MV-4-11 (cell line): ENCODE results near the gene PPP1R15B.

Experiments
- DNase-seq: peaks from one replicate; lab custom pipeline; 2025; lab: John Stamatoyannopoulos, UW

The PPP1R15B gene

GRCh38 chr1:204411451-204412204 is at the start of gene PPP1R15B:
Gene PPP1R15B (minus strand): TSS chr1:204411817. CDS start chr1:204411411, 406 bp downstream.
- DNase-seq: peak; percentile 97

GRCh38 chr1:204460346-204460745 is 48.7 kb upstream of the PPP1R15B start:
- DNase-seq: no peak

- DNase-seq: no peak
These were observed 48.1 kb upstream of the PPP1R15B start for GRCh38 chr1:204459706-204460105.

GRCh38 chr1:204457666-204458065 is 46.0 kb upstream of the PPP1R15B start:
- DNase-seq: no peak

GRCh38 chr1:204456826-204457442 is 45.3 kb upstream of the PPP1R15B start:
- DNase-seq: no peak

- no peak for DNase-seq
These were observed 44.2 kb upstream of the PPP1R15B start for GRCh38 chr1:204455831-204456145.

- no peak for DNase-seq
These were observed 43.6 kb upstream of the PPP1R15B start for GRCh38 chr1:204455063-204455830.

GRCh38 chr1:204454476-204454875 is 42.9 kb upstream of the PPP1R15B start:
- no peak for DNase-seq

- no peak for DNase-seq
These were observed 41.6 kb upstream of the PPP1R15B start for GRCh38 chr1:204453141-204453772.

- DNase-seq: no peak
These were observed 39.9 kb upstream of the PPP1R15B start for GRCh38 chr1:204451352-204452124.

GRCh38 chr1:204450461-204451257 is 39.0 kb upstream of the PPP1R15B start:
- no peak for DNase-seq

GRCh38 chr1:204449678-204450280 is 38.2 kb upstream of the PPP1R15B start:
- no peak for DNase-seq

- no peak for DNase-seq
These were observed 37.5 kb upstream of the PPP1R15B start for GRCh38 chr1:204448991-204449677.

- DNase-seq: peak; percentile 27
These were observed 36.8 kb upstream of the PPP1R15B start for GRCh38 chr1:204448344-204448964.

GRCh38 chr1:204447736-204448135 is 36.1 kb upstream of the PPP1R15B start:
- DNase-seq: no peak

GRCh38 chr1:204447190-204447589 is 35.6 kb upstream of the PPP1R15B start:
- DNase-seq: no peak

GRCh38 chr1:204446413-204447111 is 34.9 kb upstream of the PPP1R15B start:
- peak; percentile 55 for DNase-seq

GRCh38 chr1:204445860-204446412 is 34.3 kb upstream of the PPP1R15B start:
- DNase-seq: peak; percentile 33
